A673 (cell line): ENCODE data around the gene MFSD6L. TPM values are rescaled to one million over a fixed set of nuclear protein-coding genes. Genes with fewer than 3 reads are reported as not detected.

ENCODE experiments used
- BruUV-seq: library from RNA; stranded (reverse); fragments of 400-500 nt; replicated peaks from 2 replicates; lab custom pipeline; 2021; lab: Mats Ljungman, UMichigan
- CTCF ChIA-PET: fragments of 300-600 bp; sonication (Branson Sonifier 250); formaldehyde crosslinking; loops from one replicate; lab custom pipeline; 2022; ENCODE audit warnings: antibody characterized with exemption; lab: Charles Lee
- POLR2A ChIA-PET: fragments of 300-600 bp; sonication (Branson Sonifier 250); formaldehyde crosslinking; loops from one replicate; lab custom pipeline; 2022; ENCODE audit warnings: antibody characterized with exemption; ENCODE audit not compliant: low non-redundant PET; lab: Charles Lee
- DNase-seq: peaks from one replicate; pipeline ENCODE4 v3.0.0-alpha.2; 2015; ENCODE audit warnings: low spot score
- H3K27ac ChIP-seq: fragments of 200-600 bp; sonication (generic); 2 replicates; pipeline ENCODE4 v1.5.1; 2016; ENCODE audit warnings: mixed run types, low read depth, mild to moderate bottlenecking, mixed read lengths, antibody characterized with exemption, low read length; ENCODE audit not compliant: poor library complexity, severe bottlenecking
- H3K27me3 ChIP-seq: fragments of 200-600 bp; sonication (generic); replicated peaks from 2 replicates; pipeline ENCODE4 v1.6.1; 2017; ENCODE audit warnings: mixed run types, low read depth, mild to moderate bottlenecking, mixed read lengths, antibody characterized with exemption, low read length; ENCODE audit not compliant: insufficient read depth, poor library complexity
- H3K36me3 ChIP-seq: fragments of 200-600 bp; sonication (generic); 2 replicates; pipeline ENCODE4 v1.6.1; 2016; ENCODE audit warnings: mixed run types, mild to moderate bottlenecking, mixed read lengths, antibody characterized with exemption, low read length; ENCODE audit not compliant: insufficient read depth, poor library complexity, severe bottlenecking
- H3K4me1 ChIP-seq: fragments of 200-600 bp; sonication (generic); 2 replicates; pipeline ENCODE4 v1.6.1; 2017; ENCODE audit warnings: mixed run types, mild to moderate bottlenecking, mixed read lengths, antibody characterized with exemption, low read length; ENCODE audit not compliant: insufficient read depth, poor library complexity, severe bottlenecking
- H3K4me3 ChIP-seq: fragments of 200-600 bp; sonication (generic); 2 replicates; pipeline ENCODE4 v1.5.1; 2016; ENCODE audit warnings: low read depth, mixed run types, mild to moderate bottlenecking, mixed read lengths, low read length; ENCODE audit not compliant: poor library complexity, severe bottlenecking
- H3K9me3 ChIP-seq: fragments of 200-600 bp; sonication (generic); 2 replicates; pipeline ENCODE4 v1.6.1; 2016; ENCODE audit warnings: mixed run types, low read depth, mild to moderate bottlenecking, mixed read lengths, antibody characterized with exemption, low read length; ENCODE audit not compliant: poor library complexity, severe bottlenecking
- CTCF ChIP-seq: fragments of 300-800, 200-600 bp; sonication (generic); conservative IDR thresholded peaks from 2 replicates; pipeline ENCODE4 v1.5.1; 2017; ENCODE audit warnings: low read depth, mild to moderate bottlenecking, antibody characterized with exemption, low read length, moderate library complexity, mixed read lengths
- EZH2 ChIP-seq: fragments of 200-600 bp; sonication (generic); IDR thresholded peaks from 2 replicates; pipeline ENCODE4 v1.6.1; 2017; ENCODE audit warnings: borderline replicate concordance, low read depth, mild to moderate bottlenecking, mixed read lengths, antibody characterized with exemption, low read length; ENCODE audit not compliant: poor library complexity, severe bottlenecking
- intact Hi-C: fragments of 100-400 bp; cut with micrococcal nuclease; formaldehyde crosslinking; loops from one replicate; pipeline ENCODE4 v1.10.0; 2022; ENCODE audit not compliant: unreplicated experiment
- total RNA-seq: library from RNA; stranded (reverse); gene quantifications from 2 replicates; pipeline ENCODE4 v1.2.3, GENCODE V29; 2021

MFSD6L gene
- total RNA-seq, 1 experiment from 2014 or later, result not detected

GRCh38 chr17:8829036-8829941, 30.1 kb upstream of the MFSD6L start:
- H3K27me3 ChIP-seq, result no peaks in the 10 kb centered on the region
- H3K36me3 ChIP-seq, result no peaks in the 10 kb centered on the region
- intact Hi-C loops, result no loop called here
- peaks cover 6% of the 10 kb centered on the region for H3K9me3 ChIP-seq
- no peaks in the 10 kb centered on the region for H3K4me1 ChIP-seq
- ChIA-PET POLR2A (no interaction called here), CTCF (no interaction called here)
- no peak overlapping the region for H3K4me3 ChIP-seq
- BruUV-seq, result no TSS peak
- no peak overlapping the region for H3K27ac ChIP-seq
- no peak for TF ChIP-seq CTCF
- no peak for TF ChIP-seq EZH2
- no peak for DNase-seq

- TF ChIP-seq CTCF (no peak), EZH2 (no peak)
- no peaks in the 10 kb centered on the region for H3K27me3 ChIP-seq
- no peaks in the 10 kb centered on the region for H3K4me1 ChIP-seq
- H3K9me3 ChIP-seq, result peaks cover 9% of the 10 kb centered on the region
- ChIA-PET POLR2A (no interaction called here), CTCF (no interaction called here)
- no TSS peak for BruUV-seq
- H3K27ac ChIP-seq, result no peak overlapping the region
- no peak for DNase-seq
- intact Hi-C loops, result no loop called here
- no peaks in the 10 kb centered on the region for H3K36me3 ChIP-seq
- no peak overlapping the region for H3K4me3 ChIP-seq
Observed at GRCh38 chr17:8828517-8828875, 29.3 kb upstream of the MFSD6L start.

- H3K27ac ChIP-seq, result no peak overlapping the region
- no peaks in the 10 kb centered on the region for H3K36me3 ChIP-seq
- no peak overlapping the region for H3K4me3 ChIP-seq
- no peak for DNase-seq
- no peak for TF ChIP-seq CTCF
- CTCF ChIA-PET, result no interaction called here
- peaks cover 9% of the 10 kb centered on the region for H3K9me3 ChIP-seq
- POLR2A ChIA-PET, result no interaction called here
- intact Hi-C loops, result no loop called here
- no peaks in the 10 kb centered on the region for H3K4me1 ChIP-seq
- H3K27me3 ChIP-seq, result no peaks in the 10 kb centered on the region
- BruUV-seq, result no TSS peak
Observed at GRCh38 chr17:8826808-8827435, 27.8 kb upstream of the MFSD6L start.
